ENCODE data around the gene LRRC28. TPM values are rescaled to one million over a fixed set of nuclear protein-coding genes. Genes with fewer than 3 reads are reported as not detected.

LRRC28 gene
- total RNA-seq, 1 experiment from 2014 or later = 28.4 TPM

- no peak overlapping the region for H3K27ac ChIP-seq (ENCODE audit: low read depth, low read length, poor library complexity, severe bottlenecking)
- intact Hi-C loops (cut with micrococcal nuclease; ENCODE audit: unreplicated experiment) = no loop called here
- no peak overlapping the region for H3K4me3 ChIP-seq (ENCODE audit: low read depth, low read length, poor library complexity, severe bottlenecking)
- no TSS peak for BruUV-seq (replicated peaks)
- TF ChIP-seq CTCF (conservative IDR thresholded peaks at IDR 0.05; ENCODE audit: low read depth, low read length) (no peak), EZH2 (IDR thresholded peaks at IDR 0.05; ENCODE audit: borderline replicate concordance, low read depth, low read length, poor library complexity, severe bottlenecking) (no peak)
- POLR2A ChIA-PET (ENCODE audit: low non-redundant PET) = no interaction called here
- DNase-seq (ENCODE audit: low spot score) = no peak
- CTCF ChIA-PET = no interaction called here
- no peaks in the 10 kb centered on the region for H3K27me3 ChIP-seq (replicated peaks; ENCODE audit: insufficient read depth, low read depth, low read length, poor library complexity)
- H3K36me3 ChIP-seq (ENCODE audit: insufficient read depth, low read length, poor library complexity, severe bottlenecking) = no peaks in the 10 kb centered on the region
- H3K4me1 ChIP-seq (ENCODE audit: insufficient read depth, low read length, poor library complexity, severe bottlenecking) = peaks cover 5% of the 10 kb centered on the region
- peaks cover 15% of the 10 kb centered on the region for H3K9me3 ChIP-seq (ENCODE audit: low read depth, low read length, poor library complexity, severe bottlenecking)
These were observed 60.9 kb downstream of the LRRC28 start for GRCh38 chr15:99312228-99312627.

DNA sequence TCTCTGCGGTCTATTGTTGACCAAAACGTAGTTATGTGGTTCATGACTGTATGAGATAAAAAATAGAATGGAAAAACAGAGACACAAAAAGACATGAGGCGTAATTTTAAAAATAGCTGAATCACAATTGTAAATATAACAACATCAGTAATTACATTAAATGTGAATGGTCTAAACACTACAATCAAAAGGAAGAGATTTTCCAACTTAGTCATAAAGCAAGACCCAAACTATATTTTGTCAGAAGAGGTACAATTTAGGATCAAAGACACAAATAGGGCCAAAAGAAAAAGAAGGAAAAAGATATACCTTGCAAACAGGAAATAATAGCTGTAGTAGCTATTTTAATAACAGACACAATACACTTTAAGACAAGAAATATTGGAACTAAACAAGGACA is 61.5 kb downstream of the LRRC28 start:
- no peak overlapping the region for H3K4me3 ChIP-seq (ENCODE audit: low read depth, low read length, poor library complexity, severe bottlenecking)
- H3K27me3 ChIP-seq (replicated peaks; ENCODE audit: insufficient read depth, low read depth, low read length, poor library complexity) = no peaks in the 10 kb centered on the region
- ChIA-PET POLR2A (ENCODE audit: low non-redundant PET) (no interaction called here), CTCF (no interaction called here)
- H3K27ac ChIP-seq (ENCODE audit: low read depth, low read length, poor library complexity, severe bottlenecking) = no peak overlapping the region
- BruUV-seq (replicated peaks) = no TSS peak
- TF ChIP-seq EZH2 (IDR thresholded peaks at IDR 0.05; ENCODE audit: borderline replicate concordance, low read depth, low read length, poor library complexity, severe bottlenecking) (no peak), CTCF (conservative IDR thresholded peaks at IDR 0.05; ENCODE audit: low read depth, low read length) (no peak)
- no peaks in the 10 kb centered on the region for H3K4me1 ChIP-seq (ENCODE audit: insufficient read depth, low read length, poor library complexity, severe bottlenecking)
- no peaks in the 10 kb centered on the region for H3K36me3 ChIP-seq (ENCODE audit: insufficient read depth, low read length, poor library complexity, severe bottlenecking)
- no peak for DNase-seq (ENCODE audit: low spot score)
- H3K9me3 ChIP-seq (ENCODE audit: low read depth, low read length, poor library complexity, severe bottlenecking) = peaks cover 15% of the 10 kb centered on the region
- intact Hi-C loops (cut with micrococcal nuclease; ENCODE audit: unreplicated experiment) = no loop called here

DNA sequence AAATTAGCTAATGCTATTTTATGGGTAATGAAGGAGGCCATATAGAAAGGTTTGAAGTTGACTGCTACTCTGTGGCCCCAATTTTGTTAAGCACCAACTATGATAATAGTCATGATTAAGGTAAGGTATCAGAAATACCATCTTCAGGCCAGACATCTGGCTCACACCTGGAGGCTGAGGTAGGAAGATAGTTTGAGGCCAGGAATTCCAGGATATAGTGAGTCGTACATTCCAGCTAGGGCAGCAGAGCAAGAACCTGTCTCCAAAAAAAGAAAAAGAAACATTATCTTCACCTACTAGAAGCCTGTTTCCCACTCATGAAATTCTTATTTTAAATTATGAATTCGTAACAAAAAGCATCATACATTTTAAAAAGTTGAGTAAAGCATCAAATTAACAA is 64.4 kb downstream of the LRRC28 start:
- DNase-seq (ENCODE audit: low spot score) = no peak
- Histone ChIP-seq H3K36me3 (ENCODE audit: insufficient read depth, low read length, poor library complexity, severe bottlenecking) (no peaks in the 10 kb centered on the region), H3K27ac (ENCODE audit: low read depth, low read length, poor library complexity, severe bottlenecking) (no peak overlapping the region), H3K9me3 (ENCODE audit: low read depth, low read length, poor library complexity, severe bottlenecking) (peaks cover 15% of the 10 kb centered on the region), H3K27me3 (replicated peaks; ENCODE audit: insufficient read depth, low read depth, low read length, poor library complexity) (no peaks in the 10 kb centered on the region), H3K4me1 (ENCODE audit: insufficient read depth, low read length, poor library complexity, severe bottlenecking) (no peaks in the 10 kb centered on the region), H3K4me3 (ENCODE audit: low read depth, low read length, poor library complexity, severe bottlenecking) (no peak overlapping the region)
- ChIA-PET POLR2A (ENCODE audit: low non-redundant PET) (no interaction called here), CTCF (no interaction called here)
- BruUV-seq (replicated peaks) = no TSS peak
- TF ChIP-seq CTCF (conservative IDR thresholded peaks at IDR 0.05; ENCODE audit: low read depth, low read length) (no peak), EZH2 (IDR thresholded peaks at IDR 0.05; ENCODE audit: borderline replicate concordance, low read depth, low read length, poor library complexity, severe bottlenecking) (no peak)
- intact Hi-C loops (cut with micrococcal nuclease; ENCODE audit: unreplicated experiment) = no loop called here
